HG03571 (cell line): ENCODE measurements around the gene CFAP53.

ENCODE experiments used
- ATAC-seq: cut with Tn5 transposase; IDR thresholded peaks from one replicate; pipeline ENCODE4 v1.9.1; 2021; ENCODE audit not compliant: unreplicated experiment

CFAP53 gene

GRCh38 chr18:50196261-50196660, 70.0 kb downstream of the CFAP53 start:
- ATAC-seq, result no peak

- no peak for ATAC-seq
These were observed 70.6 kb downstream of the CFAP53 start for GRCh38 chr18:50195689-50196088.

GRCh38 chr18:50194631-50195532, 71.4 kb downstream of the CFAP53 start, which contains the start of gene MYO5B:
TSS of gene MYO5B (minus strand) at chr18:50195147. CDS start at chr18:50194793, 354 bp downstream.
- peak; percentile 68 for ATAC-seq

GRCh38 chr18:50193796-50194630, 72.3 kb downstream of the CFAP53 start:
- ATAC-seq, result peak; percentile 12

GRCh38 chr18:50192995-50193795, 73.1 kb downstream of the CFAP53 start:
- no peak for ATAC-seq

- ATAC-seq, result no peak
These were observed 75.4 kb downstream of the CFAP53 start for GRCh38 chr18:50190926-50191325.

GRCh38 chr18:50190236-50190635, 76.1 kb downstream of the CFAP53 start:
- ATAC-seq, result no peak

- ATAC-seq, result no peak
These were observed 77.1 kb downstream of the CFAP53 start for GRCh38 chr18:50189160-50189559.

- no peak for ATAC-seq
These were observed 77.6 kb downstream of the CFAP53 start for GRCh38 chr18:50188652-50189051.

GRCh38 chr18:50187659-50188058, 78.6 kb downstream of the CFAP53 start:
- no peak for ATAC-seq

GRCh38 chr18:50186385-50186784, 79.9 kb downstream of the CFAP53 start:
- ATAC-seq, result no peak

GRCh38 chr18:50183556-50183955, 82.7 kb downstream of the CFAP53 start:
- ATAC-seq, result no peak

GRCh38 chr18:50182511-50182910, 83.8 kb downstream of the CFAP53 start:
- no peak for ATAC-seq

- ATAC-seq, result no peak
These were observed 84.7 kb downstream of the CFAP53 start for GRCh38 chr18:50181590-50181989.

GRCh38 chr18:50179465-50179864, 86.8 kb downstream of the CFAP53 start:
- no peak for ATAC-seq

- no peak for ATAC-seq
These were observed 88.9 kb downstream of the CFAP53 start for GRCh38 chr18:50177294-50177992.
